MM.1S (cell line): ENCODE results near the gene GNAQ.

Experiments used
- DNase-seq: peaks from one replicate; pipeline ENCODE4 v3.0.0-alpha.2; 2015
- H2AFZ ChIP-seq: fragments of 300-600 bp; sonication (generic); 2 replicates; pipeline ENCODE4 v1.6.0; 2016; ENCODE audit warnings: antibody characterized with exemption, low read length
- H3F3A ChIP-seq: fragments of 300-600 bp; sonication (generic); 2 replicates; pipeline ENCODE4 v1.6.1; 2016; ENCODE audit warnings: mild to moderate bottlenecking, antibody characterized with exemption, low read length, moderate library complexity, mixed read lengths; ENCODE audit not compliant: insufficient read depth
- H3K27ac ChIP-seq: fragments of 300-600 bp; sonication (generic); 2 replicates; pipeline ENCODE4 v1.5.1; 2016; ENCODE audit warnings: mild to moderate bottlenecking, low read length
- H3K27me3 ChIP-seq: fragments of 300-600 bp; sonication (generic); replicated peaks from 2 replicates; pipeline ENCODE4 v1.6.0; 2016; ENCODE audit warnings: low read length; ENCODE audit not compliant: insufficient read depth
- H3K36me3 ChIP-seq: fragments of 300-600 bp; sonication (generic); replicated peaks from 2 replicates; pipeline ENCODE4 v1.6.1; 2016; ENCODE audit warnings: mild to moderate bottlenecking, low read length, mixed read lengths; ENCODE audit not compliant: insufficient read depth
- H3K4me1 ChIP-seq: fragments of 300-600 bp; sonication (generic); 2 replicates; pipeline ENCODE4 v1.6.1; 2016; ENCODE audit warnings: low read length, mixed read lengths
- H3K4me2 ChIP-seq: fragments of 300-600 bp; sonication (generic); 2 replicates; pipeline ENCODE4 v1.6.0; 2016; ENCODE audit warnings: low read depth, low read length
- H3K4me3 ChIP-seq: fragments of 300-600 bp; sonication (generic); 2 replicates; pipeline ENCODE4 v1.5.1; 2016; ENCODE audit warnings: low read length, mixed read lengths
- H3K79me2 ChIP-seq: fragments of 300-600 bp; sonication (generic); 2 replicates; pipeline ENCODE4 v1.6.1; 2016; ENCODE audit warnings: mixed run types, low read length, mixed read lengths
- H3K9ac ChIP-seq: fragments of 300-600 bp; sonication (generic); 2 replicates; pipeline ENCODE4 v1.6.1; 2016; ENCODE audit warnings: low read length, mixed read lengths
- H3K9me2 ChIP-seq: fragments of 300-600 bp; sonication (generic); replicated peaks from 2 replicates; pipeline ENCODE4 v1.6.1; 2016; ENCODE audit warnings: mild to moderate bottlenecking, low read length, mixed read lengths; ENCODE audit not compliant: insufficient read depth
- H3K9me3 ChIP-seq: fragments of 300-600 bp; sonication (generic); replicated peaks from 2 replicates; pipeline ENCODE4 v1.6.1; 2016; ENCODE audit warnings: mild to moderate bottlenecking, low read length, mixed read lengths; ENCODE audit not compliant: insufficient read depth
- H4K20me1 ChIP-seq: fragments of 300-600 bp; sonication (generic); 2 replicates; pipeline ENCODE4 v1.6.1; 2016; ENCODE audit warnings: mild to moderate bottlenecking, low read length, moderate library complexity, mixed read lengths; ENCODE audit not compliant: insufficient read depth
- EZH2 ChIP-seq: fragments of 300-600 bp; sonication (generic); optimal IDR thresholded peaks from 2 replicates; pipeline ENCODE3; 2017; ENCODE audit warnings: low read depth, mild to moderate bottlenecking, antibody characterized with exemption, low read length, mixed read lengths
- EZH2phosphoT487 ChIP-seq: fragments of 300-600 bp; sonication (generic); IDR thresholded peaks from 2 replicates; pipeline ENCODE4 v1.6.1; 2018; ENCODE audit warnings: antibody characterized with exemption, low read length
- TF ChIP-seq, protein P1 (sequence below): fragments of 300-600 bp; sonication (generic); IDR thresholded peaks from 2 replicates; pipeline ENCODE4 v1.5.1; 2016; ENCODE audit warnings: antibody characterized with exemption, low read length, mixed read lengths

The GNAQ gene

DNA sequence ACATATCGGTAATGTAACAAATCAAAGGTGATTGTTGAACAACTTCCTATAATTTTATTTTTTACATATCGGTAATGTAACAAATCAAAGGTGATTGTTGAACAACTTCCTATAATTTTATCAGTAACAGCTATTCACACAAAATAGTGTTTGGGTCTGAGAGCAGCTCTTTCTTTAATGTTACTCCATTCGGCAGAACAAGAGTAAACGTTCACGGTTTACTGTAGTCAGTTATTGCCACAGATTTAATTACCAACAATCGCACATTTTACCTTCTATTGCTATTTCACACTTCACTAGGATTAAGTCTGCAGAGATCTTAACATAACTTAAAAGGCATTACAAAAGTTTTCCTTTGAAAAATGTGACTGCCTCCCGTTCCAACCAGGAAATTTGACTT lies 6.4 kb downstream of the GNAQ start:
- Histone ChIP-seq H3K4me2 (no peak overlapping the region), H4K20me1 (no peaks in the 10 kb centered on the region), H3K27ac (no peak overlapping the region), H3K9ac (no peak overlapping the region), H2AFZ (no peak overlapping the region), H3K9me3 (no peaks in the 10 kb centered on the region), H3K4me3 (no peak overlapping the region), H3K79me2 (peaks cover 26% of the 10 kb centered on the region), H3K36me3 (no peaks in the 10 kb centered on the region), H3K9me2 (no peaks in the 10 kb centered on the region), H3F3A (peaks cover 8% of the 10 kb centered on the region; the same call in 1 of the 2 replicates), H3K4me1 (peaks cover 5% of the 10 kb centered on the region; the same call in 1 of the 2 replicates), H3K27me3 (no peaks in the 10 kb centered on the region)
- no peak for DNase-seq
- TF ChIP-seq EZH2phosphoT487 (no peak), EZH2 (no peak)
- TF ChIP-seq, protein P1, sequence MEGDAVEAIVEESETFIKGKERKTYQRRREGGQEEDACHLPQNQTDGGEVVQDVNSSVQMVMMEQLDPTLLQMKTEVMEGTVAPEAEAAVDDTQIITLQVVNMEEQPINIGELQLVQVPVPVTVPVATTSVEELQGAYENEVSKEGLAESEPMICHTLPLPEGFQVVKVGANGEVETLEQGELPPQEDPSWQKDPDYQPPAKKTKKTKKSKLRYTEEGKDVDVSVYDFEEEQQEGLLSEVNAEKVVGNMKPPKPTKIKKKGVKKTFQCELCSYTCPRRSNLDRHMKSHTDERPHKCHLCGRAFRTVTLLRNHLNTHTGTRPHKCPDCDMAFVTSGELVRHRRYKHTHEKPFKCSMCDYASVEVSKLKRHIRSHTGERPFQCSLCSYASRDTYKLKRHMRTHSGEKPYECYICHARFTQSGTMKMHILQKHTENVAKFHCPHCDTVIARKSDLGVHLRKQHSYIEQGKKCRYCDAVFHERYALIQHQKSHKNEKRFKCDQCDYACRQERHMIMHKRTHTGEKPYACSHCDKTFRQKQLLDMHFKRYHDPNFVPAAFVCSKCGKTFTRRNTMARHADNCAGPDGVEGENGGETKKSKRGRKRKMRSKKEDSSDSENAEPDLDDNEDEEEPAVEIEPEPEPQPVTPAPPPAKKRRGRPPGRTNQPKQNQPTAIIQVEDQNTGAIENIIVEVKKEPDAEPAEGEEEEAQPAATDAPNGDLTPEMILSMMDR, result no peak

DNA sequence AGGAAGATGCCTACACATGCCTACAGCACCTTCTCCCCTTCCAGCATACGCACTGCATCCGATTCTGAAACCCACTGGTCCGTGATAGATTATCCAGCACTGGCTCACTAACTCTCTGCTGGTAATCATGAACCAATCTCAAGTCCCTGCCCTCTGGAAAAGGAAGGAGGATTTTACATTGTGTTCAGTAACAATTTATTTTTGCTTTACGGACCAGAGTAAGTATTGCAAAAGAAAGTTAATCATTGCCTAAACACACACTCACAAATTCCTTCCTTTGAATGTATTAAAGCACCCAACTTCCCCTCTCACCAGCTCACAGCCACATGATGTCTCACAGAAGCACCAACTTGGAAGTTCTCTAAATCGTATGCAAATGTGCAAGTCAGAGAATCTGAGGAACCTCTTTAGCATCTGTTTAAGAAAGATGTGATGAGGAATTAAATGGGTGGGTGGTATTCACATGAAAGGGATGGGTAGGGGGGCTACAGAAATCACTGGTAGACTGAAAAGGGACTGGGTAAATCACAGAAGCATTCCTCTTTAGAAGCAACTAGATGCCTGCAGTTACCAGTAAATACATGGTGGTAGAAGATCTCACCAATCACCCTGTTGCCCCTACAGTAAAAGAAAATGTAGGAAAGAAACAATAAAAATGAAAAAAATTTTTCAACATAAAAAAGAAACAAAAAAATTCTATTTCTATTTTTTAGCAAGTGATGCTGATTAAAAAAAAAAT lies 8.4 kb downstream of the GNAQ start:
- H3K36me3 ChIP-seq, result no peaks in the 10 kb centered on the region
- TF ChIP-seq EZH2phosphoT487 (no peak), EZH2 (no peak)
- TF ChIP-seq, protein P1, result no peak
- H3K79me2 ChIP-seq, result peaks cover 26% of the 10 kb centered on the region
- H3K4me1 ChIP-seq, result no peaks in the 10 kb centered on the region
- H3K9ac ChIP-seq, result no peak overlapping the region
- no peak overlapping the region for H3K27ac ChIP-seq
- H3K4me2 ChIP-seq, result no peak overlapping the region
- no peaks in the 10 kb centered on the region for H3K27me3 ChIP-seq
- no peak overlapping the region for H3K4me3 ChIP-seq
- no peaks in the 10 kb centered on the region for H3K9me2 ChIP-seq
- H3F3A ChIP-seq, result no peaks in the 10 kb centered on the region
- DNase-seq, result no peak
- no peak overlapping the region for H2AFZ ChIP-seq
- H3K9me3 ChIP-seq, result no peaks in the 10 kb centered on the region
- H4K20me1 ChIP-seq, result no peaks in the 10 kb centered on the region

DNA sequence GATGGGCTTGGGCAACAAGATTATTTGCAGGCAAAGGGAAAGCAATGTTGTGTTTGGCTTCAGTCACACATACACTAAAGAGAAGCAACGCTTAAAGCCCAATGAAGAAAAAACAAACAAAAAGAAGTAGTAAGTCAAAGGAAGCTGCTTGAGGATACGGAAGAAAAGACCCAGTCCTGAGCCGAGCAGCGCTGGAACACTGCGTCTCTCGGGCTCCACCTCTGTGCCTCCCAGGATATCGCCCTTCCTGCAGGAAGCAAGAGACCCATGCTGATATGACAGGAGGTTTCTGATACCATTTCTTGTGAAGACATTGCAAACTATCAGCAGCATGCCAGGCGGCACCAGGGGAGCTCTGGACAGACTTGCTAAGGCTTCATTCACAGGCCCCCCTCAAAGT lies 9.9 kb downstream of the GNAQ start:
- TF ChIP-seq, protein P1, result no peak
- no peak for TF ChIP-seq EZH2phosphoT487
- TF ChIP-seq EZH2, result no peak
- Histone ChIP-seq H3K4me1 (no peaks in the 10 kb centered on the region), H3F3A (no peaks in the 10 kb centered on the region), H3K9me3 (no peaks in the 10 kb centered on the region), H3K27me3 (no peaks in the 10 kb centered on the region), H4K20me1 (no peaks in the 10 kb centered on the region), H3K9ac (no peak overlapping the region), H3K27ac (no peak overlapping the region), H3K4me2 (no peak overlapping the region), H3K9me2 (no peaks in the 10 kb centered on the region), H3K79me2 (peaks cover 25% of the 10 kb centered on the region), H2AFZ (no peak overlapping the region), H3K36me3 (no peaks in the 10 kb centered on the region), H3K4me3 (no peak overlapping the region)
- DNase-seq, result no peak
